ENCODE measurements around the gene AHCYL2.

DNA sequence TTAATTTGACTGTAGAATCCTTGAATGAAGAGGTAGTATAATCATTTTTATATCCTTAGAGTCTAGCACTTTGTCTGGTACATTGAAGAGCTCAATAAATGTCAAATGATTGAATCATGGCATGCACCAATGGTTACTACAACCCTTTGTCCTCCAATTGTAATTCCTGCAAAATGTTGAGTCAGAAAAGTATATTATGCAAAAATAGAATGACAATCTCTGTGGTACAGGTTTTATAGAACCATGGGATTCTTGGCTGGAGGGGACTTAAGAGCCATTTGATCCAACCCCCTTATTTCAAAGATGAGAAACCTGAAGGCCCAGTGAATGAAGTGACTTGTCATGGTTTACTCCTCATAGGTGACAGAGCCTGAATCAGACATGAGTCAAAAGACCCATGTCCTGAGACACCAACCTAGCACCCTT lies 246.6 kb downstream of the AHCYL2 start:
- TF ChIP-seq, protein P1, sequence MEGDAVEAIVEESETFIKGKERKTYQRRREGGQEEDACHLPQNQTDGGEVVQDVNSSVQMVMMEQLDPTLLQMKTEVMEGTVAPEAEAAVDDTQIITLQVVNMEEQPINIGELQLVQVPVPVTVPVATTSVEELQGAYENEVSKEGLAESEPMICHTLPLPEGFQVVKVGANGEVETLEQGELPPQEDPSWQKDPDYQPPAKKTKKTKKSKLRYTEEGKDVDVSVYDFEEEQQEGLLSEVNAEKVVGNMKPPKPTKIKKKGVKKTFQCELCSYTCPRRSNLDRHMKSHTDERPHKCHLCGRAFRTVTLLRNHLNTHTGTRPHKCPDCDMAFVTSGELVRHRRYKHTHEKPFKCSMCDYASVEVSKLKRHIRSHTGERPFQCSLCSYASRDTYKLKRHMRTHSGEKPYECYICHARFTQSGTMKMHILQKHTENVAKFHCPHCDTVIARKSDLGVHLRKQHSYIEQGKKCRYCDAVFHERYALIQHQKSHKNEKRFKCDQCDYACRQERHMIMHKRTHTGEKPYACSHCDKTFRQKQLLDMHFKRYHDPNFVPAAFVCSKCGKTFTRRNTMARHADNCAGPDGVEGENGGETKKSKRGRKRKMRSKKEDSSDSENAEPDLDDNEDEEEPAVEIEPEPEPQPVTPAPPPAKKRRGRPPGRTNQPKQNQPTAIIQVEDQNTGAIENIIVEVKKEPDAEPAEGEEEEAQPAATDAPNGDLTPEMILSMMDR (IDR thresholded peaks at IDR 0.05), result no peak
- TF ChIP-seq, protein P2, sequence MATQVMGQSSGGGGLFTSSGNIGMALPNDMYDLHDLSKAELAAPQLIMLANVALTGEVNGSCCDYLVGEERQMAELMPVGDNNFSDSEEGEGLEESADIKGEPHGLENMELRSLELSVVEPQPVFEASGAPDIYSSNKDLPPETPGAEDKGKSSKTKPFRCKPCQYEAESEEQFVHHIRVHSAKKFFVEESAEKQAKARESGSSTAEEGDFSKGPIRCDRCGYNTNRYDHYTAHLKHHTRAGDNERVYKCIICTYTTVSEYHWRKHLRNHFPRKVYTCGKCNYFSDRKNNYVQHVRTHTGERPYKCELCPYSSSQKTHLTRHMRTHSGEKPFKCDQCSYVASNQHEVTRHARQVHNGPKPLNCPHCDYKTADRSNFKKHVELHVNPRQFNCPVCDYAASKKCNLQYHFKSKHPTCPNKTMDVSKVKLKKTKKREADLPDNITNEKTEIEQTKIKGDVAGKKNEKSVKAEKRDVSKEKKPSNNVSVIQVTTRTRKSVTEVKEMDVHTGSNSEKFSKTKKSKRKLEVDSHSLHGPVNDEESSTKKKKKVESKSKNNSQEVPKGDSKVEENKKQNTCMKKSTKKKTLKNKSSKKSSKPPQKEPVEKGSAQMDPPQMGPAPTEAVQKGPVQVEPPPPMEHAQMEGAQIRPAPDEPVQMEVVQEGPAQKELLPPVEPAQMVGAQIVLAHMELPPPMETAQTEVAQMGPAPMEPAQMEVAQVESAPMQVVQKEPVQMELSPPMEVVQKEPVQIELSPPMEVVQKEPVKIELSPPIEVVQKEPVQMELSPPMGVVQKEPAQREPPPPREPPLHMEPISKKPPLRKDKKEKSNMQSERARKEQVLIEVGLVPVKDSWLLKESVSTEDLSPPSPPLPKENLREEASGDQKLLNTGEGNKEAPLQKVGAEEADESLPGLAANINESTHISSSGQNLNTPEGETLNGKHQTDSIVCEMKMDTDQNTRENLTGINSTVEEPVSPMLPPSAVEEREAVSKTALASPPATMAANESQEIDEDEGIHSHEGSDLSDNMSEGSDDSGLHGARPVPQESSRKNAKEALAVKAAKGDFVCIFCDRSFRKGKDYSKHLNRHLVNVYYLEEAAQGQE (IDR thresholded peaks at IDR 0.05; ENCODE audit: insufficient read depth in 1 of 2, low read depth in 2 of 2, low read length in 1 of 2), result no peak
- TF ChIP-seq SIN3A (IDR thresholded peaks at IDR 0.05; ENCODE audit: borderline replicate concordance, insufficient read depth, low read depth, low read length), result no peak
